NCI-H1048 (cell line): ENCODE data around the gene TOX2.

Experiments
- DNase-seq: peaks from one replicate; lab custom pipeline; 2025; lab: John Stamatoyannopoulos, UW

TOX2 gene

DNA sequence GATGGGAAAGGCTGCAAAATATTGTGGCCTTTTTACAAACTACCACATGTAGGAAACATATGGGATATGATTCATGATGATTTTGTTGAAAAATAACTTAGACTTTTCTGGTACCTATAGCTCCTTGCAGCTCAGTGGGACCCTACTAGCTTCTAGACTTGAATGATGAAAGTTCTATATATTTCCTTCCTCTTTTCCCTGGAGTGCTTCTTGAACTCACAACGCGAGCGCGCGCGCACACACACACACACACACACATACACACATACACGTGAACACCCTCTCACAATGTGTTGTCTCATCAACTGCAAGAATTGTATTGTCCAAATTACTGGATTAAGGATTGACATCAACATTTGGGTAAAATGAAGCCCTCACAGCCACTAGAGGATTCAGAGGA lies 61.9 kb downstream of the TOX2 start:
- no peak for DNase-seq

DNA sequence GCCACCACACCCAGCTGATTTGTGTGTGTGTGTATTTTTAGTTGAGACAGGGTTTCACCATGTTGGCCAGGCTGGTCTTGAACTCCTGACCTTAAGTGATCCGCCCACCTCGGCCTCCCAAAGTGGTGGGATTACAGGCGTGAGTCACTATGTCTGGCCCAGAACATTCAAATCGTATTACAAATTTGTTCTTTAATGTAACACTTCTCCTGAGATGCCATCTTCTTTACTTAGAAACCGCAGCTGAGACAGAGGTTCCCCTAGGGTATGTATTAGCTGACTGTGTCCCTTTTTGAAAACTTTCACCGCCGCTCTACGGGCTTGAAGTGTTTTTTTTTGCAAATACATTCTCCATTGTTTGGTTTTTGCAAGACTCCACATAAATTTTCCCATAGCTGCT lies 62.6 kb downstream of the TOX2 start:
- DNase-seq: no peak

DNA sequence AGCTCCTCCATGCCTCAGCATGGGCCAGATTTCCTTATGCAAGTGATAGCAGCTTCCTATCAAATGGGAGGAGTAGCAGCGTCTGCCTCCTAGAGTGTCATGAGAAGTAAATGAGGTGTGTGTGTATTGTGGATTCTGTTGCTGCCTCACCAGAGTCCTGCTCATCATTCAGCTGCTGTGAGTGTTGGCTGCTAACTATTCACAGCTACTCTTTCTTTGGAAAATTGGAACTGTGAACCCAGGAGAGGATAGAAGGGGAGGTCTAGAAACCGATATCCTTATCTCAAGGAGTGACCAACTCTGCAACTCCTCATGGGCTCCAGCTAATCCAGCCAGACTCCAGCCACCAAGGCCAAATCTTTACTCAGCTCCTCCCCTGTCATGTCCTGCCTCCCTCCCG lies 63.3 kb downstream of the TOX2 start:
- no peak for DNase-seq

DNA sequence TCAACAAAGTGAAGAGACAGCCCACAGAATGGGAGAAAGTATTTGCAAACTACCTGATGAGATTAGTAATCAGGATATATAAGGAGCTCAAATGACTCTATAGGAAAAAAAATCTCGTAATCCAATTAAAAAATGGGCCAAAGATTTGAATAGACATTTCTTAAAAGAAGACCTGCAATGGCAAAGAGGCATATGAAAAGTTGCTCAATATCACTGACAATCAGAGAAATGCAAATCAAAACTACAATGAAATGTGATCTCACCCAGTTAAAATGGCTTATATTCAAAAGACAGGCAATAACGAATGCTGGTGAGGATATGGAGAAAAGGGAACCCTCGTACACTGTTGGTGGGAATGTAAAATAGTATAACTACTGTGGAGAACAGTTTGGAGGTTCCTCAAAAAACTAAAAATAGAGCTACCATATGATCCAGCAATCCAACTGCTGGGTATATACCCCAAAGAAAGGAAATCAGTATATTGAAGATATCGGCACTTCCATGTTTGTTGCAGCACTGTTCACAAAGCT lies 65.0 kb downstream of the TOX2 start:
- DNase-seq: no peak

DNA sequence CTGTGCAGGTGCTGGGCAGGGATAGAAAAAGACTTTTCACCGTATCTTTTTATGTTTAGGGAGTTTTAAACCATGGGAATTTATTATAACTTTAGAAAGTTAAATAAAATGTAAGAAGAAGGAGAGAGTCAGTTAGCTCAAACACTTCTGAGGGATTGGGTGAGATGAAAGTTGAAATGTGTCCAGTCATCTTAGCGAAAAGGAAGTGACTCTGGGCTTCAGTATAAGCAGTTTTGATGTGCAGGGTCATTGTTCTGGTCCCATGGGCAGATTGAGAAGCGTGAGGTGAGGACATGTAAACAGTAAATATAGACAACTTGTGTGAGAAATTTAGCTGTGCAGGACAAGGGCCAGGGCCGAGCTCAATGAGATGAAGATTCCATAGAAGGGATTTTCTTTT lies 66.9 kb downstream of the TOX2 start:
- no peak for DNase-seq

DNA sequence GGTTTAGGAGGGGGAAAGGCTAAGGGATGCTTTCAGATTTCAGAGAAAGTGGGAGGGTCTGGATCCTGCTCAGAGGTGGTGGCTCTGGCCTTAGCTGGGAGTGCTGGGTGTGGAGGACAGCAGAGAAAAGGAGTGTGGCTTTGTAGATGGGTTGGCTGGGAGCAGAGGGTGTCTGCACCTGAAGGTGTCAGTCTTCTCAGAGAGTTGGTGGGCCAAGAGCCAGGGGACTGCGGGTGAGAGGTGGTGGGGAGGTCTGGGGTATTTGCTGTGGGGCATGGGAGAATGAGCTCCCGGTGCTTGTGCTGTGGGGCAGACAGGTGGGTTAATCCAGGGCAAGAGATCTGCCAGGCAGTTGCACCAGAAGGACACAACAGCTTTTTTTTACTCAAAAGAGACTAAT lies 67.4 kb downstream of the TOX2 start:
- DNase-seq: no peak

DNA sequence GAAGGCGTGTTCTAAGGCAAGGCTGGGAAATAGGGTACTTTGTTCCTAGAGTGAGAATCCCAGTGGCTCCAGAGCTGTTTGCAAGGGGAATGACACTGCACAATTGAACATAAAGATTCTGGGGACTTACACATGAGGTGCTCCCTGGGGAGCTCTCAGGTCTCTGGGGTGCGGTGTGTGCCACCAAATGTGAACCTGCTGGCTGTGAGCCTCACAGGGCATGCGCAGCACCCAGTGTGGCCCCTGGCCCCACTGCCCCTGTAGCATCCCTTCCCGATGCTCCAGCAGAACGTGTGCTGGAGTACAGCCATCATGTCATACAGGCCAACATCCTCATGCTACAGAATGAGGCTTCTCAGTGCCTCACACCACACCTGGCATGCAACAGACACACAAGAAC lies 68.2 kb downstream of the TOX2 start:
- no peak for DNase-seq

DNA sequence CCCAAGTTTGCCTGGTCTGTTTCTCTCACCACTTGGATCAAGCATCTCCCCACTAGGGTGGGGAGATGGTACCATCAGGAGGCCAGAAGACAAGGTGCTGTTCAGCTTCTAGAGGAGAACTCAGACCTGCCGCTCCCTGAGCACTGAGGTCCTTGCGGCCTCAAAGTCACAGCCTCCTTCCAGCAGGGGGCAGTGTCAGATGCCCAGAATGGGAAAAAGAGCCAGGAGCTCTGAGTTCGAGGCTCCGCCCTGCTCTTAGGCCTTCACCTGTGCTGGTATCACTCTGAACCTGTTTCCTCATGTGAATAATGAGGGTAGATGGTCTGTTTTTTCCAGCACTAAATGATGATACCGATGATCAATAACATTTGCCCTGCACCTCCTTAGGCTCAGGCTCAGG lies 68.7 kb downstream of the TOX2 start:
- no peak for DNase-seq

DNA sequence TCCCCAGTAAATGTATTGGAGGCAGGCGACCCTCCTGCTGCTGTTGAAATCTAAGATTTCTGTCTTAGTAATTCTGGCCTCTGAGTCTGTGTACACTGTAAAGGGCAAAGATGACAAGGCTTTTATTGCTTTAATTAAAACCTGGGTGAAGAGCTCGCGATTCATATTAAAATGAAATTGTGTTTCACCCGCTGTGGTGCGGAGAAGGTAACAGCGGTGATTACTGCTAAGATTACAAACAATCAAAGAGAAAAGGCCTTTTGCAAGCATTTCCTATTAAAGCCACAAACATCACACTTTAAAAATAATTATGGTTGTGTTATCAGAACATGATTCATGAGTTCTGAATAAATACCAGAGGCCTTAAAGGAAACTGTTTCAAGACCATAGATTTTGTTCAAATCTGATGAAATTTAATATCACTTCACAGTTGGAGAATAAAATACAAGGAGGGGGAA lies 69.3 kb downstream of the TOX2 start:
- no peak for DNase-seq

DNA sequence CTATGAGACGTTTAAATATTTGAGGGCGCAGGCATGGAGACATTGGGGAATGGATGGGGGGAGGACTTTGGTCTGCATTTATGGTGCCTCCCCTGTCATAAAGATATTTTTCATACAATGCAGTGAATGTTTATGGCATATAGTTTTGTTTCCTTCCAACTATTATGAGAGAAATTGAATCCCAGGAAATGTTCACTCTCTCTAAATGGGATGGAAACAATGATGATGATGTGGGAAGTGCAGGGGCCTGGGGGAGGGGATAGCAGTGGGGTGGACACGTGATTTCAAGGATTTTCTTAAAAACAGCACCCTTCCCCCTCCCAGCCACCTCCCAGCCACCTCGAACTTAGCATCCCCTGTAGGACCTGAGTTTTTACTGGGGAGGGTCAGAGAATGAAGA lies 69.9 kb downstream of the TOX2 start:
- DNase-seq: no peak

DNA sequence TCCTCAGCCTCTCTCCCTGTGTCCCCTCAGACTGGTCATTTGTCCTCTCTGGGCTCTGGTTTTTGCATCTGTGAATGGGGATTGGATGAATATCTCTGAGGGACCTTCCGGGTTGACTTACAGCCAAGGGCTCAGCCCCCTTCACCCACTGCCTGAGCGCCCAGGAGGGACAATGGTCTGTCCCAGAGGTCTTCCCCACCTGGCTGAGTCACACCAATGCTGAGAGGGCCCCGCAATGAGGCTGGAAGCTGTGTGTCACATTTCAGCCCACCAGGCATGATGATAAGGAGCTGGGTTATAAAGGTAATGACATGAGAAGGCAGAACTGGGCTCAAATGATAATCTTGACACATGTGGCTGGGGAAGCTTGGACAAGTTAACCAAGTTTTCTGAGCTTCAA lies 70.5 kb downstream of the TOX2 start:
- DNase-seq: no peak

DNA sequence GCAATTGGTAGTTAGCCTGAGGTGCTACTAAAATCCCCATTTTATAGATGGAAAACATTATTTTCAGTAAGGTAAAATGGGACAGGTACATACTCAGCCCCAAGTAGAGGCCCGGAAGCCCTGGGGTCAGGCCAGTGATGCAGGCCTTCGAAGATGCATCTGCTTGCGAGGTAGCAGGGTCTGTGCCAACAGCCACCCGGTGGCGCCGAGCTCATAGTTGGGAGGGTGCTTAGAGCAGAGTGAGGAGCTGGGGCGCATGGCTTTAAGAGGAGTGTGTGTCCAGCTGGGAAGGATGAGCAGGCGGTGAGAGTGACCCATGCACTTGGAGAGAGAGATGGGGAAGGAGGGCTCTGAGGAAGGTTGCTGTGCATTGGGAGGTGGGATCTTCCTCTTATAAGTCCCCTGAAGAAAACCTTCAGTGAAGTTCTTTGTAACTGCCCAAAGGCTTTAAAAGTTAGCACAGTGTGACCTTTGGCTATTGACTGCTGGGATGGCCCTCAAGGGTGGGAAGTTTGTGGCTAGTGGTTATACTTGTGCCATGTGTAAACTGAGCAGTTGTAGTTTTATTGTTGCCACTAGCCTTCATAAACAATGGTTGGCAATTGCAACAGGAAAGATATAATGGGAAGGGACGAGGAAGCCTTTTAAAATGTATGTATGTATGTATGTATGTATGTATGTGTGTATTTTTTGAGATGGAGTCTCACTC lies 71.1 kb downstream of the TOX2 start:
- no peak for DNase-seq

DNA sequence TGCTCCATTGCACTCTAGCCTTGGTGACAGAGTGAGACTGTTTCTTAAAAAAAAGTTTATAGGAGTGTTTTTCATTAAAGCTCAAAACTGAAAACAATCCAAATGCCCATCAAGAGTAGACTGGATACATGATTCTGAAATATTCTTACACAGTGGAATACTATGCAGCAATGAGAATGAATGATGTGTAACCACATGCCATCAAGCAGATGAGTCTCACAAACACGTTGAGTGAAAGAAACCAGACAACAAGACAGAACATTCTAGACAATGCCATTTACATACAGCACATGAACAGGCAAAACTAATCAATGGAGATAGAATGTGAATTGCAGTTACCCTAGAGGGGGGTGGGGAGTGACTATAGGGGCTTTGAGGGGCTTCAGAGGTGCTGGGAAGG lies 72.4 kb downstream of the TOX2 start:
- no peak for DNase-seq

DNA sequence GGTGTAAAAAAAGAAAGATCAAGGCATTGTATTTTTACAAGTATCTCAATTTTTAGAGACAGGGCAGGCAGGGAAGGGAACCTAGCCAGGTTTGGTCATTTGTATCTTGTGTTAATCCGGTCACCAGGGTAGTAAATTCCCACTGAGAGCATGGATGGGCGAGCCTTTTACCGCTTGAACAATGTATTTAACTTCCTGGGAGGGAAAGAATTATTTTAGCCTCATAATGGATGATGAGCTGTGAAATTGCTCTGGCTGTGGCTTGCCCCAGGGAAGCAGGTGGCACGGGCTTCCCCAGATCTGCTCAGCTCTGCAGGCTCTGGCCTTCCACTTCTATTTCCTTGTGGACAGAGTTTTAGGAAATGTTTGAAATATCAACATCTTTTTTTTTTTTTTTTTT lies 72.9 kb downstream of the TOX2 start:
- DNase-seq: no peak

DNA sequence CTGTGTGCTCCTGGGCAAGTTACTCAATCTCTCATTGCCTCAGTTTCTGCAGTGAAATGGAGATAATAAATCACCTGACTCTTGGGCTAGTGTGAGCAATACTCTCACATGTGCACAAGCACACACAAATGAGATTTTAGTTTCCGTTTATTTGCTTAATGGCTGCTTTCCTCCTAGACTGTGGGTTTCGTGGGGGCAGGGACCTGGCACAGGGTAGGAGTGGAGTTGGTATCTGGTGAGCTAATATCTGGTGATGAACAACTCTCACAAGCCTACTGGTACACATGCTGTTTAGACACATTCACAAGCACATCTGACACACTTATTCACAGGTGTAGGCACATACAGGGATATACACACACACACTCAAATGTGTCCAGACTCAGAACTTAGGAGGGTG lies 73.8 kb downstream of the TOX2 start:
- no peak for DNase-seq

DNA sequence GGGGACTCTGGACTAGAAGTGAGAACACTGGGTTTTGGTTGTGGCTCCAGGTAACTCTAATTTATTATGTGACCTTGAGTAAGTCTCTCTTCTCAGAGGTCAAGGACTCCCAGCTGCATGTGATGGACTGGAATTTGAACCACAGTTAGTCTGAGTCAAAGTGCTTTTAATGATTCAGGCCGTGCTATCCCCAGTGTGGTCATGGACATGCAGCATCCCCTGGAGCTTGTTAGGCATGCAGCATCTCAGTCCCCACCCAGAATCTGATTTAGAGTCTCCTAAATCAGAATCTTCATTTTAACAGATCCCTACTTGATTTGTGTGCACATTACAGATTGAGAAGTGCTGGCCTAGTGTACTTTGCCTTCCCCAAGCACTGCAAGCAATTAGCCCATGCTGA lies 74.2 kb downstream of the TOX2 start:
- no peak for DNase-seq

DNA sequence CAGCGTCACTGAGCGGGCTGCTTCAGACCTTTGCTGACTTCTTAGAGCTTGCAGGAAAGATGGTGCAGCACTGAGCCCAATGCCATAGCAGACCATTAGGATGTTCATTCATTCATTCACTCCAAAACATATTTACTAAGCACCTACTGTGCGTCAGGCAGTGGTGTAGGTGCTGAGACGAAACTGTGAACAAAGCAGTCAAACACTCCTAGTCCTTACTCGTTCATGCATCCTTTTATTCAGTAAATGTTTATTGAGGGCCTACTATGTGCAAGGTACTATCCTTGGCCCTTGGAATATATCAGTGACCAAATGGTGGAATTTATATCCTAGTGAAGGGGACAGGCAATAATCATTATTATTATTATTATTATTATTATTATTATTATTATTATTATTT lies 76.6 kb downstream of the TOX2 start:
- DNase-seq: no peak

DNA sequence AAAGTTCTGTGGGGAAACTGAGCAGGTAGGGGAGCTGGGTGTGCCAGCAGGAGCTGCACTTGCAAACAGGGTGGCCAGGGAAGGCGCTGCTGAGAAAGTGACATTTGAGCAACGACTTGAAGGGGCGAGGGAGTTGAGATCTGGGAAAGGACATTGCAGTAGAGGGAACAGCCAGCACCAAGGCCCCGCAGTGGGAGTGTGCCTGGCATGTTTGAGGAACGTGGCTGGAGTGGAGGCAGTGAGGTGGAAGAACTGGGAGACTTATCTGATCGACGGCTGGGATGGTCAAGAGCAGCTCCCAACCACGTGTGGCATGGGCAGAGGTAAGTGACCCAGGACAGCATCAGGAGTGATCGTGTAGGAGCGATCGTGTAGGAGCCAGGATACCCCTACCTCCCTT lies 77.3 kb downstream of the TOX2 start:
- no peak for DNase-seq

DNA sequence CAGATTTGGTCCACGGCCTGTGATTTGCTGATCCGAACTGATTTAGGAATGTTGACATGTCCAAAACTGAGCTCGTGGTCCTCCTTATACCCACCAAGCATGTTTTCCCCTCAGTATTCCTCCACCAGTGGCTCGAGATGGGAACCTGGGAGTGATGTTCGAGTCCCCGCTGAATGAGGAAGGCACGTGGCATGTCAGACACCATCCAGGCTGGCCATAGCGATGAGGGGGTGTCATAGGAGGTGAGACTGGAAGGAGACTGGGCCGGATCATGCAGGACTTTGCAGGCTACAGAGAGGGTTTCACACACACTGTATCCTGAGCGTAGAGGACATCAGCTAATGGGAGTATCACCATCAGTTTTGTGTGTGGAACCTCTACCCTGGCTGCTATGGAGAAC lies 78.2 kb downstream of the TOX2 start:
- DNase-seq: no peak

DNA sequence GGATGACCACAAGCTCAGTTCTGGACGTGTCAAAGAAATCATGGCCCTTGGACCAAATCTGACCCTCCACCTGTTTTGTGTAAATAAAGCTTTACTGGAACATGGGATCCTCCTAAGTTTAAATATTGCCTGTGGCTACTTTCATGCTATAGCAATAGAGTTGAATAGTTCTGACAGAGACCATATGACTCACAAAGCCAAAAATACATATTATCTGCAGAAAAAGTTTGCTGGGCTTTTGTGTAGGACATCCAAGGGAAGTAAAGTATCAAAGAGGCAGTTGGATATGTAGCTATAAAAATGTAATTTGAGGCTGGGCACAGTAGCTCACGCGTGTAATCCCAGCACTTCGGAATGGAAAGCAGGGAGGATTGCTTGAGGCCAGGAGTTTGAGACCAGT lies 78.9 kb downstream of the TOX2 start:
- no peak for DNase-seq

DNA sequence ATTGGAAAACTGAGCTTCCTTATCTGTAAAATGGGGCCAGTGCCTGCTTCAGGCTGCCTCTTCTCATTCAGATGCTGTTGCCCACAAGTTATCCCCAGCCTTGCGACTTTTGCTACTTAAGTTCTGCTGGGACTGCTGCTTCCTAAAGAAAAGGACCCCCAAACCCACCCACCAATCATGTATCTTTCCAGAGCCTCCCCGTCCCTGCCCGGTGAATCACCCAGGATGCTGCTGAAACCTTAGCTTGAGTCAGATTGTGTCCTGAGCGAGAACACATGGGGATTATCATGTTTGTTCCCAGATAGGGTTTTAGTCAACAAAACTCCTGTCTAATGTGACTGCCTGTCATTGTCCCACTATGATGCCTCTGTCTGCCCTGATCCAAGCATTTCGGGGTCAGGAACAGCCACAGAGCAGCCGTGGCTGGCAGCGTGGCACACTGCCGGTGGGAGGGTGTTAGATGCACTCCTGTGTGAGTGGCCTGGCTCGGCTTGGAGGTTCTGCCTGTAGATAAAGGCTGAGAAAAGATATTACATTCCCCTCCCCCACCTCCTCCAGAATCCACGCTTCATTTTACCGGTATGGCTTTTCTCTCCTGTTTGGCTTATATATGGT lies 79.9 kb downstream of the TOX2 start:
- no peak for DNase-seq

DNA sequence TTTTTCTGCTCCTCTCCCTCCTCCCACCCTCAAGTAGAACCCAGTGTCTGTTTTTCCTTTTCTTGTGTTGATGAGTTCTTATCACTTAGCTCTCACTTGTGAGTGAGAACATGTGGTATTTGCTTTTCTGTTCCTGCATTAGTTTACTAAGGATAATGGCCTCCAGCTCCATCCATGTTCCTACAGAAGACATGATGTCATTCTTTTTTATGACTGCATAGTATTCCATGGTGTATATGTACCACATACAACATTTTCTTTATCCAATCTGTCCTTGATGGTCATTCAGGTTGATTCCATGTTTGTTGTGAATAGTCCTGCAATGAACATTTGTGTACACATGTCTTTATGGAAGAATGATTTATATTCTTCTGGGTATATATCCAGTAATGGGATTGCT lies 81.0 kb downstream of the TOX2 start:
- no peak for DNase-seq

DNA sequence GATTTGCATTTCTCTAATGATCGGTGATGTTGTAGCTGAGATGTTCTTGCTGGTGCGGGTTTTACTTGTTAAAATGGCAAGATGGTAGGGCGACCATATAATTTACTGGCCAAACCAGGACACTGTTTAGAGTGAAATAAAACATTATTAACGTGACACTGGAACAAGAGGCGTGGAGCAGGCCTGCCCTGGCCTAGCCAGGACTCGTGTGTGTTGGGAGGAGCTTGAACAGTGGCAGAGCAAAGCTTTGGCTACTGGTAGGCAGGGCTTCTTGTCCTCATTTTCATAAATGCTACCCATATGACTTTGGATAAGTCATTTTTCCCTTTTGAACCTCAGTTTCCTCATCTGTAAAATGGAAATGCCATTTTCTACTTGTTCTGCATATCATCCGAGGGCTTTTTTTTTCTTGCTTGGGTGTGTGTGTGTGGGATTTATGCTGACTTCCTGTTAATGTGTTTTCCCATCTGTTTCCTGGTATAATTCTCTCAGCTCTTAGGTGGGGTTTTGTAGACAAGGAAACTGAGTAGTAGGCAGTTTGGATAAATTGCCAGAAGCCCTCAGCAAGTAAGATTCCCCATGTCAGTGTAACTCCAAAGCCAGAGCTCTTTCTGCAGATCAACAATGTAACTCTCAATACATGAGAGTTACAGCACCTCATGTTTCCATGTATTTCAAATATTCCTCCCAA lies 81.7 kb downstream of the TOX2 start:
- DNase-seq: no peak
